IPS-18c (cell line): ENCODE results near the gene ALAD.
A peak's percentile ranks its signal among the peaks of the same experiment; 100 is the strongest.

Source experiments
- H3K4me3 ChIP-seq: 2 replicates; pipeline ENCODE4 v1.7.0; 2013; ENCODE audit warnings: low read depth, mild to moderate bottlenecking, low read length, moderate library complexity; ENCODE audit not compliant: insufficient read depth
- H3K9me3 ChIP-seq: one replicate; pipeline ENCODE4 v1.6.1; 2013; ENCODE audit warnings: mild to moderate bottlenecking, low read length, moderate library complexity; ENCODE audit not compliant: control insufficient read depth, insufficient read depth

Gene ALAD

GRCh38 chr9:113361304-113362018 is 39.6 kb downstream of the ALAD start:
- H3K4me3 ChIP-seq, result no peak overlapping the region
- no peaks in the 10 kb centered on the region for H3K9me3 ChIP-seq

- no peak overlapping the region for H3K4me3 ChIP-seq
These were observed 40.7 kb downstream of the ALAD start for GRCh38 chr9:113360242-113360842.

GRCh38 chr9:113359385-113359784 is 41.7 kb downstream of the ALAD start:
- H3K9me3 ChIP-seq, result no peaks in the 10 kb centered on the region
- H3K4me3 ChIP-seq, result no peak overlapping the region

More at GRCh38 chr9:113360242-113360842, 40.7 kb downstream of the ALAD start:
- no peaks in the 10 kb centered on the region for H3K9me3 ChIP-seq

- Histone ChIP-seq H3K4me3 (no peak overlapping the region), H3K9me3 (no peaks in the 10 kb centered on the region)
These were observed 44.3 kb downstream of the ALAD start for GRCh38 chr9:113356686-113357292.

- H3K9me3 ChIP-seq, result no peaks in the 10 kb centered on the region
- no peak overlapping the region for H3K4me3 ChIP-seq
These were observed 46.0 kb downstream of the ALAD start for GRCh38 chr9:113355040-113355596.

- H3K4me3 ChIP-seq, result no peak overlapping the region
- H3K9me3 ChIP-seq, result no peaks in the 10 kb centered on the region
These were observed 48.7 kb downstream of the ALAD start for GRCh38 chr9:113352411-113352810.

GRCh38 chr9:113352006-113352405 is 49.1 kb downstream of the ALAD start:
- Histone ChIP-seq H3K4me3 (no peak overlapping the region), H3K9me3 (no peaks in the 10 kb centered on the region)

GRCh38 chr9:113350937-113351336 is 50.1 kb downstream of the ALAD start:
- Histone ChIP-seq H3K9me3 (no peaks in the 10 kb centered on the region), H3K4me3 (no peak overlapping the region)

GRCh38 chr9:113350107-113350661 is 50.9 kb downstream of the ALAD start:
- Histone ChIP-seq H3K9me3 (no peaks in the 10 kb centered on the region), H3K4me3 (peak overlapping the region; percentile 53)

GRCh38 chr9:113349445-113350094 is 51.5 kb downstream of the ALAD start, which contains the start of gene BSPRY:
Gene BSPRY (plus strand): TSS chr9:113349541. CDS start chr9:113349580, 39 bp downstream.
- Histone ChIP-seq H3K9me3 (no peaks in the 10 kb centered on the region), H3K4me3 (peak within 1 kb of the TSS; percentile 53)

- Histone ChIP-seq H3K9me3 (no peaks in the 10 kb centered on the region), H3K4me3 (peak overlapping the region; percentile 53)
These were observed 52.0 kb downstream of the ALAD start for GRCh38 chr9:113349066-113349444.

GRCh38 chr9:113348437-113348836 is 52.6 kb downstream of the ALAD start:
- no peaks in the 10 kb centered on the region for H3K9me3 ChIP-seq
- H3K4me3 ChIP-seq, result no peak overlapping the region

- Histone ChIP-seq H3K4me3 (no peak overlapping the region), H3K9me3 (no peaks in the 10 kb centered on the region)
These were observed 55.4 kb downstream of the ALAD start for GRCh38 chr9:113345671-113346070.

GRCh38 chr9:113345190-113345589 is 55.9 kb downstream of the ALAD start:
- H3K9me3 ChIP-seq, result no peaks in the 10 kb centered on the region
- H3K4me3 ChIP-seq, result no peak overlapping the region

- Histone ChIP-seq H3K9me3 (no peaks in the 10 kb centered on the region), H3K4me3 (no peak overlapping the region)
These were observed 57.3 kb downstream of the ALAD start for GRCh38 chr9:113343732-113344231.

GRCh38 chr9:113341712-113342410 is 59.2 kb downstream of the ALAD start:
- no peak overlapping the region for H3K4me3 ChIP-seq
- H3K9me3 ChIP-seq, result no peaks in the 10 kb centered on the region
